HCT116 (cell line): ENCODE data around the gene ATF2. TPM values are rescaled to one million over a fixed set of nuclear protein-coding genes. Genes with fewer than 3 reads are reported as not detected.

ENCODE experiments used
- ATAC-seq: fragments of 200-7000 bp; cut with Tn5 transposase; 2 replicates; pipeline ENCODE4 v1.9.1; 2020; ENCODE audit warnings: mild to moderate bottlenecking, moderate library complexity
- BruUV-seq: library from RNA; stranded (reverse); fragments of 400-500 nt; replicated peaks from 2 replicates; lab custom pipeline; 2021; lab: Mats Ljungman, UMichigan
- CTCF ChIA-PET: fragments of 300-600 bp; sonication (Branson Sonifier 250); formaldehyde crosslinking; loops from one replicate; lab custom pipeline; 2021; ENCODE audit warnings: antibody characterized with exemption; lab: Charles Lee
- POLR2A ChIA-PET: fragments of 300-600, 350-600 bp; sonication (Branson Sonifier 250); formaldehyde crosslinking; loops from one replicate; lab custom pipeline; 2021; ENCODE audit warnings: antibody characterized with exemption; lab: Charles Lee
- RAD21 ChIA-PET, 2 experiments: fragments of 300-600 bp; sonication (Branson Sonifier 250); formaldehyde crosslinking; loops; one replicate each; lab custom pipeline; 2023; ENCODE audit warnings: low total read pairs in 2 of 2; ENCODE audit not compliant: uncharacterized antibody in 2 of 2, unreplicated experiment in 2 of 2, low non-redundant PET in 1 of 2; lab: Charles Lee
- DNase-seq: peaks from one replicate; pipeline ENCODE4 v3.0.0-alpha.2; 2010; ENCODE audit warnings: low read depth, low spot score
- H2AFZ ChIP-seq: fragments of 200-600 bp; shearing (Covaris generic), sonication (generic); 2 replicates; pipeline ENCODE4 v1.6.1; 2017; ENCODE audit warnings: low read depth, mixed run types, mixed read lengths, antibody characterized with exemption, low read length; ENCODE audit not compliant: poor library complexity, severe bottlenecking
- H3K27ac ChIP-seq: 2 replicates; pipeline ENCODE4 v1.5.1; 2012; ENCODE audit warnings: low read depth, low read length
- H3K27me3 ChIP-seq: fragments of 200-600 bp; sonication (generic); 2 replicates; pipeline ENCODE4 v1.6.1; 2016; ENCODE audit warnings: mixed run types, low read length, mixed read lengths; ENCODE audit not compliant: insufficient read depth
- H3K36me3 ChIP-seq, 2 experiments: fragments of 200-500 bp in 1 of 2; fragments of 200-600 bp in 1 of 2; sonication (Bioruptor generic) in 1 of 2; sonication (generic) in 1 of 2; 2 replicates each; pipeline versions ENCODE4 v1.5.1 to v1.6.1; 2014 to 2016; ENCODE audit warnings: low read length in 2 of 2, inconsistent platforms in 1 of 2, mixed read lengths in 1 of 2, mixed run types in 1 of 2; ENCODE audit not compliant: insufficient read depth in 2 of 2, control insufficient read depth in 1 of 2
- H3K4me1 ChIP-seq, 2 experiments: fragments of 200-600 bp in 1 of 2; sonication (generic) in 1 of 2; 2 replicates each; pipeline versions ENCODE4 v1.5.1 to v1.6.1; 2012 to 2017; ENCODE audit warnings: low read length in 2 of 2, inconsistent platforms in 1 of 2, mild to moderate bottlenecking in 1 of 2, mixed read lengths in 1 of 2, mixed run types in 1 of 2, moderate library complexity in 1 of 2; ENCODE audit not compliant: insufficient read depth in 2 of 2, control insufficient read depth in 1 of 2
- H3K4me2 ChIP-seq: fragments of 200-600 bp; sonication (generic); 2 replicates; pipeline ENCODE4 v1.6.1; 2017; ENCODE audit warnings: mixed run types, low read length, mixed read lengths
- H3K4me3 ChIP-seq, 2 experiments: fragments of 200-600 bp in 1 of 2; sonication (generic) in 1 of 2; replicated peaks in 1 of 2; 2 replicates each; pipeline ENCODE4 v1.5.1; 2011 to 2016; ENCODE audit warnings: low read length in 2 of 2, control low read depth in 1 of 2, low read depth in 1 of 2, mild to moderate bottlenecking in 1 of 2, mixed read lengths in 1 of 2, mixed run types in 1 of 2
- H3K79me2 ChIP-seq: fragments of 200-600 bp; sonication (generic); 2 replicates; pipeline ENCODE4 v1.6.1; 2017; ENCODE audit warnings: mild to moderate bottlenecking, mixed run types, low read length, moderate library complexity, mixed read lengths; ENCODE audit not compliant: insufficient read depth
- H3K9ac ChIP-seq: fragments of 200-600 bp; sonication (generic); 2 replicates; pipeline ENCODE4 v1.6.1; 2016; ENCODE audit warnings: low read length, mixed read lengths
- H3K9me2 ChIP-seq: fragments of 200-600 bp; sonication (generic), shearing (Covaris generic); 2 replicates; pipeline ENCODE4 v1.6.1; 2017; ENCODE audit warnings: mixed run types, mild to moderate bottlenecking, moderate library complexity; ENCODE audit not compliant: insufficient read depth
- H3K9me3 ChIP-seq, 2 experiments: fragments of 200-500 bp in 1 of 2; fragments of 200-600 bp in 1 of 2; sonication (Bioruptor generic) in 1 of 2; sonication (generic) in 1 of 2; 2 replicates each; pipeline ENCODE4 v1.6.1; 2014 to 2017; ENCODE audit warnings: low read length in 2 of 2, mixed read lengths in 2 of 2, inconsistent platforms in 1 of 2, low read depth in 1 of 2, mild to moderate bottlenecking in 1 of 2, mixed run types in 1 of 2, moderate library complexity in 1 of 2; ENCODE audit not compliant: control insufficient read depth in 1 of 2, insufficient read depth in 1 of 2
- H4K20me1 ChIP-seq: fragments of 200-600 bp; sonication (generic), shearing (Covaris generic); 2 replicates; pipeline ENCODE4 v1.6.1; 2017; ENCODE audit warnings: mixed run types, mild to moderate bottlenecking, moderate library complexity; ENCODE audit not compliant: insufficient read depth
- CBX3 ChIP-seq: IDR thresholded peaks from 2 replicates; pipeline ENCODE4 v1.6.1; 2012; ENCODE audit warnings: low read depth
- CEBPB ChIP-seq: IDR thresholded peaks from 2 replicates; pipeline ENCODE4 v1.6.1; 2012; ENCODE audit warnings: low read depth
- EGR1 ChIP-seq: IDR thresholded peaks from 2 replicates; pipeline ENCODE4 v1.6.1; 2012; ENCODE audit warnings: low read depth
- EZH2 ChIP-seq: fragments of 200-600 bp; sonication (generic); IDR thresholded peaks from 2 replicates; pipeline ENCODE4 v1.6.1; 2017; ENCODE audit warnings: antibody characterized with exemption, mixed run types
- FOSL1 ChIP-seq: IDR thresholded peaks from 2 replicates; pipeline ENCODE4 v1.6.1; 2012; ENCODE audit warnings: low read depth
- JUND ChIP-seq: IDR thresholded peaks from 2 replicates; pipeline ENCODE4 v1.6.1; 2012
- POLR2A ChIP-seq: IDR thresholded peaks from 2 replicates; pipeline ENCODE4 v1.7.0; 2011; ENCODE audit warnings: borderline replicate concordance; ENCODE audit not compliant: insufficient read depth, insufficient read length; ENCODE audit errors: extremely low read depth
- POLR2AphosphoS5 ChIP-seq: IDR thresholded peaks from 2 replicates; pipeline ENCODE4 v1.6.1; 2011; ENCODE audit warnings: mild to moderate bottlenecking, low read depth, low read length, moderate library complexity
- RAD21 ChIP-seq: IDR thresholded peaks from 2 replicates; pipeline ENCODE4 v1.6.1; 2012; ENCODE audit warnings: low read depth, mild to moderate bottlenecking
- SIN3A ChIP-seq: IDR thresholded peaks from 2 replicates; pipeline ENCODE4 v1.6.1; 2012; ENCODE audit warnings: low read depth
- SP1 ChIP-seq: IDR thresholded peaks from 2 replicates; pipeline ENCODE4 v1.6.1; 2012; ENCODE audit warnings: low read depth
- SRF ChIP-seq: IDR thresholded peaks from 2 replicates; pipeline ENCODE4 v1.6.1; 2012; ENCODE audit warnings: low read depth
- TCF7L2 ChIP-seq: IDR thresholded peaks from 2 replicates; pipeline ENCODE4 v1.7.0; 2011; ENCODE audit warnings: borderline replicate concordance, inconsistent platforms; ENCODE audit not compliant: insufficient read depth, insufficient read length; ENCODE audit errors: extremely low read depth
- ZFX ChIP-seq: fragments of 450-650 bp; IDR thresholded peaks from 2 replicates; pipeline ENCODE4 v1.6.1; 2017
- ZNF274 ChIP-seq: fragments of 200-500 bp; sonication (Bioruptor generic); IDR thresholded peaks from 2 replicates; pipeline ENCODE4 v1.6.1; 2014; ENCODE audit warnings: mild to moderate bottlenecking, low read depth, low read length, inconsistent platforms
- intact Hi-C: fragments of 100-400 bp; cut with micrococcal nuclease; formaldehyde crosslinking; loops from 2 replicates; pipeline ENCODE4 v1.10.0; 2022
- total RNA-seq: library from RNA; stranded (reverse); gene quantifications from one replicate; pipeline ENCODE4 v1.2.1, GENCODE V29; 2021; ENCODE audit not compliant: unreplicated experiment
- TF ChIP-seq, protein P1 (sequence below): IDR thresholded peaks from 2 replicates; pipeline ENCODE4 v1.6.1; 2012; ENCODE audit warnings: low read depth
- TF ChIP-seq, protein P2 (sequence below): IDR thresholded peaks from 2 replicates; pipeline ENCODE4 v1.6.1; 2011; ENCODE audit warnings: mild to moderate bottlenecking, low read length, moderate library complexity; ENCODE audit not compliant: insufficient replicate concordance; ENCODE audit errors: extremely low read depth
- TF ChIP-seq, protein P3 (sequence below): IDR thresholded peaks from 2 replicates; pipeline ENCODE4 v1.6.1; 2012

Gene ATF2
- total RNA-seq, 1 experiment from 2014 or later = 29.6 TPM

DNA sequence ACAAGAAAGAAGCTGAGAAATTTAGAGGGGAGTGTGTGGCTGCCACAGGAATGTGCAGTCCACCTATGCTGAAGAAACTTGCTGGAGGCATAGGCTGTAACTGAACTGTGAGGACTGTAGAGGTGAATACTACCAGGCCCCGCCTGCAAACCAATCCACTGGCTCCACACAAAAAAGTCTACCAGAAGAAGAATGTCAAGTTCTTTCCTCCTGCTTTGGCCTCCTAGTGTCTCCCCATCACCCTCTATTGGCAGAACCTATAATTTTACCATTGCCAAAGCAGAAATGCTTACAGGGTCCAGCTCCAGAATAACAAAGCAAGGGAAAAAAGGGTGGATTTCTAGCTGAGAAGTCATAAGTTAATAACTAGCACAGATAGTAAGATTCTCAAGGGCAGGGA lies 19.4 kb upstream of the ATF2 start (continued):
- TF ChIP-seq EGR1 (no peak), TCF7L2 (no peak), JUND (no peak), POLR2A (no peak), SIN3A (no peak), ZFX (no peak)
- TF ChIP-seq, protein P1, sequence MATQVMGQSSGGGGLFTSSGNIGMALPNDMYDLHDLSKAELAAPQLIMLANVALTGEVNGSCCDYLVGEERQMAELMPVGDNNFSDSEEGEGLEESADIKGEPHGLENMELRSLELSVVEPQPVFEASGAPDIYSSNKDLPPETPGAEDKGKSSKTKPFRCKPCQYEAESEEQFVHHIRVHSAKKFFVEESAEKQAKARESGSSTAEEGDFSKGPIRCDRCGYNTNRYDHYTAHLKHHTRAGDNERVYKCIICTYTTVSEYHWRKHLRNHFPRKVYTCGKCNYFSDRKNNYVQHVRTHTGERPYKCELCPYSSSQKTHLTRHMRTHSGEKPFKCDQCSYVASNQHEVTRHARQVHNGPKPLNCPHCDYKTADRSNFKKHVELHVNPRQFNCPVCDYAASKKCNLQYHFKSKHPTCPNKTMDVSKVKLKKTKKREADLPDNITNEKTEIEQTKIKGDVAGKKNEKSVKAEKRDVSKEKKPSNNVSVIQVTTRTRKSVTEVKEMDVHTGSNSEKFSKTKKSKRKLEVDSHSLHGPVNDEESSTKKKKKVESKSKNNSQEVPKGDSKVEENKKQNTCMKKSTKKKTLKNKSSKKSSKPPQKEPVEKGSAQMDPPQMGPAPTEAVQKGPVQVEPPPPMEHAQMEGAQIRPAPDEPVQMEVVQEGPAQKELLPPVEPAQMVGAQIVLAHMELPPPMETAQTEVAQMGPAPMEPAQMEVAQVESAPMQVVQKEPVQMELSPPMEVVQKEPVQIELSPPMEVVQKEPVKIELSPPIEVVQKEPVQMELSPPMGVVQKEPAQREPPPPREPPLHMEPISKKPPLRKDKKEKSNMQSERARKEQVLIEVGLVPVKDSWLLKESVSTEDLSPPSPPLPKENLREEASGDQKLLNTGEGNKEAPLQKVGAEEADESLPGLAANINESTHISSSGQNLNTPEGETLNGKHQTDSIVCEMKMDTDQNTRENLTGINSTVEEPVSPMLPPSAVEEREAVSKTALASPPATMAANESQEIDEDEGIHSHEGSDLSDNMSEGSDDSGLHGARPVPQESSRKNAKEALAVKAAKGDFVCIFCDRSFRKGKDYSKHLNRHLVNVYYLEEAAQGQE = no peak
- TF ChIP-seq, protein P2, sequence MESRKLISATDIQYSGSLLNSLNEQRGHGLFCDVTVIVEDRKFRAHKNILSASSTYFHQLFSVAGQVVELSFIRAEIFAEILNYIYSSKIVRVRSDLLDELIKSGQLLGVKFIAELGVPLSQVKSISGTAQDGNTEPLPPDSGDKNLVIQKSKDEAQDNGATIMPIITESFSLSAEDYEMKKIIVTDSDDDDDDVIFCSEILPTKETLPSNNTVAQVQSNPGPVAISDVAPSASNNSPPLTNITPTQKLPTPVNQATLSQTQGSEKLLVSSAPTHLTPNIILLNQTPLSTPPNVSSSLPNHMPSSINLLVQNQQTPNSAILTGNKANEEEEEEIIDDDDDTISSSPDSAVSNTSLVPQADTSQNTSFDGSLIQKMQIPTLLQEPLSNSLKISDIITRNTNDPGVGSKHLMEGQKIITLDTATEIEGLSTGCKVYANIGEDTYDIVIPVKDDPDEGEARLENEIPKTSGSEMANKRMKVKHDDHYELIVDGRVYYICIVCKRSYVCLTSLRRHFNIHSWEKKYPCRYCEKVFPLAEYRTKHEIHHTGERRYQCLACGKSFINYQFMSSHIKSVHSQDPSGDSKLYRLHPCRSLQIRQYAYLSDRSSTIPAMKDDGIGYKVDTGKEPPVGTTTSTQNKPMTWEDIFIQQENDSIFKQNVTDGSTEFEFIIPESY = no peak

DNA sequence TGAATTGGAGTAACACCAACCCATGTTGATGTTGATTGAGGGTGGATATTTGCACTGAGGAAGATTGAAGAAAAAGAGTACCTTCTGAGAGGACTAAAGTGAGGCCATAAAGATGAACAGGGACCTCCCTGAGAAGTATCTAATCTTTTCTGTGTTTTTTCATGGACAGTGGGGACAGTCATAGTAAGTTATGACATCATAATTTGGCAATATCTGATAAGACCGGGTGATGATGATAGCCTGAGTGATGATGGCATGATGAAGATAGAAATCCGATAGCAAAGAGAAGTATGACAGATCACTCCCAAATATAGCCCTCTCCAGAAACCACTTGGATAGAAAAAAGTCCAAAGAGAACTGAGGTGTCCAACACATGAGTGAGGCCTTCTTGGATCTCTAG lies 15.7 kb upstream of the ATF2 start:
- no TSS peak for BruUV-seq
- no peak for ATAC-seq
- intact Hi-C loops = no loop called here
- TF ChIP-seq POLR2AphosphoS5 (no peak), TCF7L2 (no peak), RAD21 (no peak), CEBPB (no peak), SRF (no peak), ZNF274 (no peak), SP1 (no peak), EZH2 (no peak), FOSL1 (no peak), POLR2A (no peak), JUND (no peak), CBX3 (no peak)
- TF ChIP-seq, protein P2 = no peak
- TF ChIP-seq, protein P3, sequence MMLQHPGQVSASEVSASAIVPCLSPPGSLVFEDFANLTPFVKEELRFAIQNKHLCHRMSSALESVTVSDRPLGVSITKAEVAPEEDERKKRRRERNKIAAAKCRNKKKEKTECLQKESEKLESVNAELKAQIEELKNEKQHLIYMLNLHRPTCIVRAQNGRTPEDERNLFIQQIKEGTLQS = no peak

More for the DNA sequence above, 15.7 kb upstream of the ATF2 start:
- Histone ChIP-seq H3K9me2 (no peaks in the 10 kb centered on the region), H3K9me3 (no peaks in the 10 kb centered on the region), H3K4me1 (peaks cover 4 to 13% of the 10 kb centered on the region in 2 experiments; a peak in 3 of 4 replicates), H4K20me1 (peaks cover 15% of the 10 kb centered on the region; the same call in 1 of the 2 replicates), H3K4me3 (no peak overlapping the region), H3K36me3 (peaks cover 13 to 17% of the 10 kb centered on the region in 2 experiments), H3K79me2 (peaks cover 31% of the 10 kb centered on the region), H3K27ac (no peak overlapping the region), H3K4me2 (no peak overlapping the region), H3K9ac (no peak overlapping the region), H2AFZ (no peak overlapping the region), H3K27me3 (no peaks in the 10 kb centered on the region)
- ChIA-PET CTCF (interaction anchor here (1.1 kb wide), 1 partner anchor 20 kb away, joined by 3 read pairs; no protein-coding TSS in a partner anchor), POLR2A (no interaction called here), RAD21 (no interaction called here)
- DNase-seq = no peak
